HEK293T (cell line): ENCODE results near the gene TAS2R40.

Experiments
- ARNT ChIP-seq: fragments of 450-650 bp; IDR thresholded peaks from 2 replicates; pipeline ENCODE4 v1.6.1; 2017; ENCODE audit warnings: mild to moderate bottlenecking
- FOXK2 ChIP-seq: fragments of 450-650 bp; IDR thresholded peaks from 2 replicates; pipeline ENCODE4 v1.6.1; 2016; ENCODE audit warnings: mild to moderate bottlenecking
- FOXM1 ChIP-seq: fragments of 450-650 bp; IDR thresholded peaks from 2 replicates; pipeline ENCODE4 v1.6.1; 2017; ENCODE audit warnings: mild to moderate bottlenecking, borderline replicate concordance
- LEF1 ChIP-seq: fragments of 450-650 bp; IDR thresholded peaks from 2 replicates; pipeline ENCODE4 v1.6.1; 2017; ENCODE audit warnings: mild to moderate bottlenecking, borderline replicate concordance
- NFRKB ChIP-seq: fragments of 450-650 bp; IDR thresholded peaks from 2 replicates; pipeline ENCODE4 v1.6.1; 2016; ENCODE audit warnings: mild to moderate bottlenecking, moderate library complexity
- SP1 ChIP-seq: fragments of 450-650 bp; IDR thresholded peaks from 2 replicates; pipeline ENCODE4 v1.6.1; 2017
- SUZ12 ChIP-seq: fragments of 450-650 bp; IDR thresholded peaks from 2 replicates; pipeline ENCODE4 v1.6.1; 2016; ENCODE audit warnings: mild to moderate bottlenecking

- TF ChIP-seq NFRKB = no peak
- no peak for TF ChIP-seq SUZ12
- no peak for TF ChIP-seq LEF1
- no peak for TF ChIP-seq SP1
- TF ChIP-seq FOXK2 = no peak
- no peak for TF ChIP-seq FOXM1
- no peak for TF ChIP-seq ARNT
Observed at GRCh38 chr7:143202161-143202560, 19.7 kb upstream of the TAS2R40 start.
